HFFc6 (cell line): ENCODE results near the gene CCDC192. TPM values are rescaled to one million over a fixed set of nuclear protein-coding genes. Genes with fewer than 3 reads are reported as not detected.

ENCODE experiments used
- DNase-seq: peaks from one replicate; pipeline ENCODE4 v3.0.0-alpha.2; 2018
- H3K27ac Mint-ChIP-seq: 2 replicates; pipeline ENCODE4 v1.8.0; 2020; ENCODE audit warnings: mild to moderate bottlenecking, mixed read lengths
- H3K27me3 Mint-ChIP-seq: 2 replicates; pipeline ENCODE4 v1.8.0; 2021; ENCODE audit warnings: mild to moderate bottlenecking, moderate library complexity, mixed read lengths; ENCODE audit not compliant: insufficient read depth
- H3K36me3 Mint-ChIP-seq: 2 replicates; pipeline ENCODE4 v1.8.0; 2021; ENCODE audit warnings: low read depth, mixed read lengths
- H3K4me1 Mint-ChIP-seq: 2 replicates; pipeline ENCODE4 v1.8.0; 2020; ENCODE audit warnings: low read depth, mixed read lengths
- H3K4me3 Mint-ChIP-seq: 2 replicates; pipeline ENCODE4 v1.8.0; 2020; ENCODE audit warnings: mild to moderate bottlenecking, moderate library complexity, mixed read lengths
- H3K9me3 Mint-ChIP-seq: 2 replicates; pipeline ENCODE4 v1.8.0; 2020; ENCODE audit warnings: mild to moderate bottlenecking, mixed read lengths
- total RNA-seq, 6 experiments: library from RNA; stranded (reverse); fragmentation: NEBNext Ultra II Directional; extraction: Animal tissue kit (Norgen Biotek cat#: 25700); gene quantifications; 2 replicates in 1 of 6; 3 replicates in 5 of 6; pipeline ENCODE4 v1.2.3, GENCODE V29; 2021
- TF ChIP-seq, protein P1 (sequence below): fragments of 200-600 bp; sonication (generic); IDR thresholded peaks from 2 replicates; pipeline ENCODE4 v1.5.0; 2021; ENCODE audit warnings: antibody characterized with exemption, mild to moderate bottlenecking

Gene CCDC192
- total RNA-seq, 6 experiments from 2014 or later = not detected

DNA sequence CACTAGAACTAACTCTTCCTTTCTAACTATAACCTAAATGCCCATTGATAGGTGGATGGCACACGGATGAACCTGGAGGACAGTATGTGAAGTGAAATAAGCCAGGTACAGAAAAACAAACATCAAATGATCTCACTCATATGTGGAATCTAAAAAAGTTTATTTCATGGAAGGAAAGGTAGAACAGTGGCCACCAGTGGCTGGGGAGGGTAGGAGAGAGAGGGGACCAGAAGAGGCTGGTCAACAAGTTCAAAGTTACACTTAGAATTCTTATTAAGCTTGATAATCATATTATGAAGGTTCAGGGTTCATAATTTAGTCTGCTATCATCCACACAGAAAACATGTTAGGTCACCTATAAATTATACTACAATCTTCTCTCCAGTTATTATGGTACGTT lies 272.8 kb downstream of the CCDC192 start:
- H3K9me3 Mint-ChIP-seq = no peaks in the 10 kb centered on the region
- no peak for DNase-seq
- TF ChIP-seq, protein P1, sequence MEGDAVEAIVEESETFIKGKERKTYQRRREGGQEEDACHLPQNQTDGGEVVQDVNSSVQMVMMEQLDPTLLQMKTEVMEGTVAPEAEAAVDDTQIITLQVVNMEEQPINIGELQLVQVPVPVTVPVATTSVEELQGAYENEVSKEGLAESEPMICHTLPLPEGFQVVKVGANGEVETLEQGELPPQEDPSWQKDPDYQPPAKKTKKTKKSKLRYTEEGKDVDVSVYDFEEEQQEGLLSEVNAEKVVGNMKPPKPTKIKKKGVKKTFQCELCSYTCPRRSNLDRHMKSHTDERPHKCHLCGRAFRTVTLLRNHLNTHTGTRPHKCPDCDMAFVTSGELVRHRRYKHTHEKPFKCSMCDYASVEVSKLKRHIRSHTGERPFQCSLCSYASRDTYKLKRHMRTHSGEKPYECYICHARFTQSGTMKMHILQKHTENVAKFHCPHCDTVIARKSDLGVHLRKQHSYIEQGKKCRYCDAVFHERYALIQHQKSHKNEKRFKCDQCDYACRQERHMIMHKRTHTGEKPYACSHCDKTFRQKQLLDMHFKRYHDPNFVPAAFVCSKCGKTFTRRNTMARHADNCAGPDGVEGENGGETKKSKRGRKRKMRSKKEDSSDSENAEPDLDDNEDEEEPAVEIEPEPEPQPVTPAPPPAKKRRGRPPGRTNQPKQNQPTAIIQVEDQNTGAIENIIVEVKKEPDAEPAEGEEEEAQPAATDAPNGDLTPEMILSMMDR = 0 out of 2 replicates have a peak, but pooled peaks have one; percentile 15
- no peak overlapping the region for H3K4me3 Mint-ChIP-seq
- H3K36me3 Mint-ChIP-seq = no peaks in the 10 kb centered on the region
- no peaks in the 10 kb centered on the region for H3K4me1 Mint-ChIP-seq
- H3K27me3 Mint-ChIP-seq = no peaks in the 10 kb centered on the region
- no peak overlapping the region for H3K27ac Mint-ChIP-seq

DNA sequence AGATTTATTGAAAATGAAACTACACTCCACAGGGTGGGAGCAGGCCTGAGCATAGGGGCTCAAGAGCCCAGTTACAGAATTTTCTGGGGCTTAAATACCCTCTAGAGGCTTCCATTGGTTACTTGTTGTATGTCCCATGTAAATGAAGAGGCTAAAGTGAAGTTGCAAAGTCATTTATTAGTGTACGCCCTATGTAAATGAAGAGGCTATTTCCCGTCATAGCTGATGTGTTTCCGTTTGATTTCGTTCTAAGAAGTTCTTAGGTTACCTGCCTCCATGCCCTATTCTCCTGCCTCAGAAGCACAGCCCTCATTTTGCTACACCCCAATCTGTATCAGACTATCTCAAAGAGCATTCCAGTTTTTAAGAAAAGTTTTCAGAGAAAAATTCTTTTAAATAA lies 273.3 kb downstream of the CCDC192 start:
- Mint-ChIP-seq H3K4me1 (no peaks in the 10 kb centered on the region), H3K27me3 (no peaks in the 10 kb centered on the region), H3K9me3 (no peaks in the 10 kb centered on the region), H3K36me3 (no peaks in the 10 kb centered on the region), H3K4me3 (no peak overlapping the region), H3K27ac (no peak overlapping the region)
- TF ChIP-seq, protein P1 = no peak
- no peak for DNase-seq

DNA sequence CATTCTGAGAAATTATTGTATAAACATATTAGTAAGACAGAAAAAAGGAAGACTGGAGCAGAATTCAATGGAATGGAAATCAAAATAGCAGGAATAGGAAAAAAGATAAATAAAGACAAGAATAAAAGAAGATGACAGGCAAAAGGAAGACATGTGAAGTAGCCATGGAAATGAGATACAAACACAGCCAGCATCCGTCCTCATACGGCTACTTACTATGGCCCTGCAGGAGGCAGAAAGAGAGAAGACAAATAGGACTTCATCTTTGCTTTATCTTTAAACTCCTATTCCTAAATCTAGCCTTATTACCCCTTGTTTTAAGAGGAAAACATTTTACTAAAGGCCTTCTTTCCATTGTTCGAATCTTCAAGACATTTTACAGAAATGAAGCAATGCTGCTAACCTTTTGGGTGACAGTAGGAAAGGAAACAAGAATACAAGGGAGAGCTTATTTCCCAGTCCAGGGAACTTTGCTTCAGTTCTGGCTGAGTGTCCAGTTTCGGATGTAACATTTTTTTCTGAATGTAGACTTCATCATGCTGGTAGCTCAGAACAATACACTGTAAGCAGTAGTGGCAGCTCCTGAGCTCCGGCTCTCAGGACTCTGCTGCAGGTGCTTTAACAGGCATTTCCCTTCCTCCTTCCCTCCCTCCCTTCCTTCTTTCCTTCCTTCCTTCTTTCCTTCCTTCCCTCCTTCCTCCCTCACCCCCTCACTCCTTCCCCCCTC lies 274.0 kb downstream of the CCDC192 start:
- H3K27me3 Mint-ChIP-seq = no peaks in the 10 kb centered on the region
- no peak overlapping the region for H3K27ac Mint-ChIP-seq
- TF ChIP-seq, protein P1 = no peak
- no peak for DNase-seq
- no peak overlapping the region for H3K4me3 Mint-ChIP-seq
- H3K36me3 Mint-ChIP-seq = no peaks in the 10 kb centered on the region
- no peaks in the 10 kb centered on the region for H3K4me1 Mint-ChIP-seq
- no peaks in the 10 kb centered on the region for H3K9me3 Mint-ChIP-seq

DNA sequence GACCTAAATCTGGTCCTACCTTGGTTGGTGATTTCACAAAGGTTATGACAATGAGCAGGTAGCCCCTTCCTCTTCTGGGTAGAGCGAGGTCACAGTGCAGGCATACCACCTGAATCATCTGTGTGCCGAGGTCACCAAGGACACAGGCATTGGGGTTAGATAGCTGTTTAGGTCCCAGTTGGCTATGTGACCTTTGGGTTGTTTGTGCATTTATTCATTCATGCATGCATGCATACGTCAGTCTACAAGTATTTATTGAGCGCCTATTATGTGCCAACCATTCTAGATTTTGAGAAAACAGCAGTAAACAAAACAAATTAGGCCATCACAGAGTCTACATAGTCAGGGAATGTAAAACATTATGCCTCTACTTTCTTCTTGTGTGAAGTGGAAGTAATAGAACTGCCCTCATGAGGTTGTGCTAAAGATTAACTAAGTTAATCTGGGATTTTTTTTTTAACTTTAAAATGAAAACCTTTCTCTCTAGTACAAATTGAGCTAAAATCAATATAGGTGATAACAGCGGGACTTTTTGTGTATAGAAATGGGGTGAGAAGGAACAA lies 275.6 kb downstream of the CCDC192 start:
- DNase-seq = no peak
- Mint-ChIP-seq H3K4me1 (no peaks in the 10 kb centered on the region), H3K27ac (no peak overlapping the region), H3K27me3 (no peaks in the 10 kb centered on the region), H3K4me3 (no peak overlapping the region), H3K9me3 (no peaks in the 10 kb centered on the region), H3K36me3 (no peaks in the 10 kb centered on the region)
- TF ChIP-seq, protein P1 = no peak

DNA sequence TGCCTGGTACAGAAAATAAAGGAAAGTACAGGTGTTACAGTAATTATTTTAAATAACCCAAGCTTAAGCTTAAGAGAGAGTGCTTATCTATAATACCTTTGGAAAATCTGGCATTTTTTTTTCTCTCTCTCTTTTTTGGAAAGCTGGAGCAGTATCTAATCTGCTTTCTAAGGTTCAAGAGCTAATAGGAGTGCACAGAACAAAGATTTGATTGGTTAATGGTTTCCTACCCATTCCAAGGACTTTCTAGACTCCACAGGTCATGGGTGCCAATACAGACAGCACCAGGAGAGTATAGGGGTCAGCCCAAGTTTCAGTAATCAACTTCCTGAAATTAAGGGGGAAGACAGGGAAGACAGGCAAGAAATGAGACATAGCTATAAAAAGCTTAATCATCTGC lies 276.3 kb downstream of the CCDC192 start:
- H3K9me3 Mint-ChIP-seq = no peaks in the 10 kb centered on the region
- no peaks in the 10 kb centered on the region for H3K36me3 Mint-ChIP-seq
- no peaks in the 10 kb centered on the region for H3K27me3 Mint-ChIP-seq
- DNase-seq = no peak
- TF ChIP-seq, protein P1 = no peak
- no peaks in the 10 kb centered on the region for H3K4me1 Mint-ChIP-seq
- H3K4me3 Mint-ChIP-seq = no peak overlapping the region
- H3K27ac Mint-ChIP-seq = no peak overlapping the region
